Motor neuron (in vitro differentiated cells): Measurements from ENCODE around the gene MRPL4. TPM values are rescaled to one million over a fixed set of nuclear protein-coding genes. Genes with fewer than 3 reads are reported as not detected.

Experiments used
- ATAC-seq, 8 experiments: fragments of 200-7000 bp; cut with Tn5 transposase; replicated peaks in 6 of 8; 2 replicates each; pipeline ENCODE4 v1.8.0; 2021; ENCODE audit warnings: mild to moderate bottlenecking in 8 of 8, moderate library complexity in 8 of 8
- H3K27ac ChIP-seq, 2 donors: fragments of 250-450 bp; sonication (Bioruptor Pico); 2 replicates each; pipeline ENCODE4 v1.9.0; 2021; ENCODE audit warnings: antibody characterized with exemption in 2 of 2, mild to moderate bottlenecking in 2 of 2, moderate library complexity in 1 of 2
- H3K4me1 ChIP-seq, 2 donors: fragments of 250-450 bp; sonication (Bioruptor Pico); replicated peaks in 1 of 2; 2 replicates each; pipeline ENCODE4 v1.6.1; 2021; ENCODE audit warnings: antibody characterized with exemption in 2 of 2, mild to moderate bottlenecking in 2 of 2, moderate library complexity in 1 of 2
- H3K4me3 ChIP-seq, 5 donors: fragments of 250-450 bp; sonication (Bioruptor Pico); 2 replicates each; pipeline ENCODE4 v1.9.0; 2021; ENCODE audit warnings: antibody characterized with exemption in 5 of 5, mild to moderate bottlenecking in 5 of 5, moderate library complexity in 4 of 5
- WGBS, 10 experiments: fragments of 450-650 bp; shearing (Covaris generic); methylation state at CpG; one replicate each; pipeline ENCODE4 v1.0.0; 2022; 5-methylcytosine and 5-hydroxymethylcytosine counted together
- in situ Hi-C, 9 experiments: fragments of 400-800 bp; cut with MboI; loops; one replicate each; pipeline ENCODE4 v1.15.0; 2021; ENCODE audit warnings: low sequenced_read_pairs in 9 of 9, low pct_unique_long_range_greater_than_20kb in 2 of 9; ENCODE audit not compliant: unreplicated experiment in 9 of 9
- total RNA-seq, 8 experiments: library from RNA; unstranded; fragments of 300-600 nt; gene quantifications; 2 replicates each; pipeline versions ENCODE4 v1.2.3 to v1.2.4, GENCODE V29; 2022

MRPL4 gene
- total RNA-seq, 8 experiments from 2014 or later: 17.9 to 80.5 (median 34.4) TPM

- peaks cover 7% of the 10 kb centered on the region in 2 donors for H3K4me1 ChIP-seq
- no peak overlapping the region for H3K4me3 ChIP-seq
- in situ Hi-C loops: loop anchor here in 2 of 9 experiments (25.0 kb wide), 2 partner anchors 133 to 317 kb away; partner anchors contain the start of genes OLFM2 (in 1 of the 2) and TYK2 (in 1 of the 2)
- no peak for ATAC-seq
- 100% methylated on average over 1 to 2 of the region's 3 CpGs; no CpG with 5 or more reads in 6 of the 10 experiments for WGBS, 10 experiments
- H3K27ac ChIP-seq: no peak overlapping the region
Observed at GRCh38 chr19:10254244-10254643, 2.2 kb downstream of the MRPL4 start.

GRCh38 chr19:10255358-10255757 is 3.3 kb downstream of the MRPL4 start:
- no peak for ATAC-seq
- in situ Hi-C loops: loop anchor here in 2 of 9 experiments (25.0 kb wide), 2 partner anchors 132 to 318 kb away; partner anchors contain the start of genes OLFM2 (in 1 of the 2) and TYK2 (in 1 of the 2)

DNA sequence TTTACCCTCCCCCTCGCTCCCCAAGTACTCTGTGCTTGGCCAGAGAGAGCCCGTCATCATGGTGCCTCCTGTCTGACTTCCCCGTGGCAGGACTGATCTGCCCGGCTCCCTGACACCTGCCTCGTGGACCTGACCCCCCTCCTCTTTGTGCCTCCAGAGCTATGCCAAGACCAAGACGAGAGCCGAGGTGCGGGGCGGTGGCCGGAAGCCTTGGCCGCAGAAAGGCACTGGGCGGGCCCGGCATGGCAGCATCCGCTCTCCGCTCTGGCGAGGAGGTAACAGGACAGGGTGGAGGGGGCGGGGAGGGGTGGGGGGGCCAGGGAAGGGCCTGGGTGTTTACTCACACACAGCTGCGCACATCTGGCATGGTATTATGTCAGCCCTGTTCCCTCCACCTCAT is 4.5 kb downstream of the MRPL4 start:
- Histone ChIP-seq H3K27ac (no peak overlapping the region), H3K4me3 (no peak overlapping the region), H3K4me1 (peaks cover 5 to 8% of the 10 kb centered on the region in 2 donors)
- in situ Hi-C loops: loop anchor here in 2 of 9 experiments (25.0 kb wide), 2 partner anchors 131 to 319 kb away; partner anchors contain the start of genes OLFM2 (in 1 of the 2) and TYK2 (in 1 of the 2)
- ATAC-seq: no peak
- WGBS, 10 experiments: 0 to 96% (median 92%) methylated on average over 1 to 9 of the region's 18 CpGs; no CpG with 5 or more reads in 5 of the 10 experiments

More at GRCh38 chr19:10255358-10255757, 3.3 kb downstream of the MRPL4 start:
- 80 to 100% (median 83%) methylated on average over 1 to 2 of the region's 2 CpGs; no CpG with 5 or more reads in 5 of the 10 experiments for WGBS, 10 experiments
- Histone ChIP-seq H3K27ac (no peak overlapping the region), H3K4me1 (peaks cover 5 to 8% of the 10 kb centered on the region in 2 donors), H3K4me3 (no peak overlapping the region)

DNA sequence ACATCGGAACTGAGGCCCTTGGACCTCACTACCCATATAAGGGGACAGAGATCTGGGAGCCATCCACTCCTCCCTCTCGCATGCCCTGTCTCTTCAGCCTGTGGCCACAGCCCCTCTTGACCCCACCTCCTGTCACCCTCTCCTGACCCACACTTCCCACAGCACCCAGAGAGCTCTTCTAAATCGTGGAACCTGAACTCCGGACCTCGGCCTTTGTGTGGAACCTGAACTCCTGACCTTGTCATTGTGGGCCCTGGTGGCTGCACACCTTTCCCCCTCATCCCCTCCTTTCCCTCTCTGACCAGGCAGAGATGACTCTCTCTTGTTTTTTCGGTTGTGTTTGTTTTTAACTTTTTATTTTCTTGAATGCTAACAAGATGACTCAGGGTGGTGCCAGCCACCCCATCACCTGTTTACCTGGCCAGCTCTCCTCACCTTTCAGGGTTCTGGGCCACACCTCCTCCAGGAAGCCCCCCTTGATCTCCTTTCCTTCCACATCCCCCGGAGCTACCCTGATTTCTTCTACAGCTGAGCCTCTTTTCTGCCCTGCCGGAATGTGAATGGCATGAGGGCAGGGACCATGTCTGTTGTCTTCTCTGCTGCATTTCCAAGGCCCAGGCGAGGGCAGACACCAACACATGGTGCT is 5.1 kb downstream of the MRPL4 start:
- Histone ChIP-seq H3K27ac (no peak overlapping the region), H3K4me3 (no peak overlapping the region), H3K4me1 (peaks cover 5 to 8% of the 10 kb centered on the region in 2 donors)
- no peak for ATAC-seq
- in situ Hi-C loops: loop anchor here in 2 of 9 experiments (25.0 kb wide), 2 partner anchors 130 to 320 kb away; partner anchors contain the start of genes OLFM2 (in 1 of the 2) and TYK2 (in 1 of the 2)
- 40 to 100% (median 100%) methylated on average over 1 to 5 of the region's 9 CpGs; no CpG with 5 or more reads in 2 of the 10 experiments for WGBS, 10 experiments

DNA sequence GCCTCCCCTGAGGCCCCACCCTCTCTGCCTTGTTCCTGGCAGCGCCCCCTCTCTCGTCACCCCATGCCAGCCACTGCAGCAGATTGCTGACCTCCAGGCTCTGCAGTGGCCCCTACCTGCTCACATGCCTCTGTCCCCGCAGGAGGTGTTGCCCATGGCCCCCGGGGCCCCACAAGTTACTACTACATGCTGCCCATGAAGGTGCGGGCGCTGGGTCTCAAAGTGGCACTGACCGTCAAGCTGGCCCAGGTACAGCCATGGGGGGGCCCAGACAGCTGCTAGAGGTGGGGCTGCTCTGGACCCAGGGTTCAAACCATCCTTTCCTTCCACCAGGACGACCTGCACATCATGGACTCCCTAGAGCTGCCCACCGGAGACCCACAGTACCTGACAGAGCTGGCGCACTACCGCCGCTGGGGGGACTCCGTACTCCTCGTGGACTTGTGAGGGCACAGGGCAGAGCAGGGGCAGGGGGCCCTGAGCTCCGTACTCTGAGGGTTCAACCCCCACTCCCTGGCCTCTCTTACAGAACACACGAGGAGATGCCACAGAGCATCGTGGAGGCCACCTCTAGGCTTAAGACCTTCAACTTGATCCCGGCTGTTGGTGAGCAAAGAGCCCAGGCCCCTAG is 6.2 kb downstream of the MRPL4 start:
- H3K4me3 ChIP-seq: no peak overlapping the region
- H3K4me1 ChIP-seq: peaks cover 0 to 3% of the 10 kb centered on the region in 2 donors
- H3K27ac ChIP-seq: no peak overlapping the region
- 92 to 100% (median 96%) methylated on average over 1 to 6 of the region's 18 CpGs; no CpG with 5 or more reads in 4 of the 10 experiments for WGBS, 10 experiments
- ATAC-seq: peak in 3 of 8 experiments; percentile 2 to 8 (median 3)
- in situ Hi-C loops: loop anchor here in 2 of 9 experiments (25.0 kb wide), 2 partner anchors 129 to 321 kb away; partner anchors contain the start of genes OLFM2 (in 1 of the 2) and TYK2 (in 1 of the 2)

GRCh38 chr19:10259162-10259905 is 7.3 kb downstream of the MRPL4 start:
- ATAC-seq: peak; percentile 62 to 90 (median 78)
- Histone ChIP-seq H3K4me1 (peaks cover 0 to 3% of the 10 kb centered on the region in 2 donors), H3K27ac (peak overlapping the region in 1 of 2 donors; percentile 61), H3K4me3 (no peak overlapping the region)
- WGBS, 10 experiments: 0 to 60% (median 30%) methylated on average over 1 to 4 of the region's 32 CpGs; no CpG with 5 or more reads in 4 of the 10 experiments
- in situ Hi-C loops: loop anchor here in 2 of 9 experiments (25.0 kb wide), 2 partner anchors 128 to 322 kb away; partner anchors contain the start of genes OLFM2 (in 1 of the 2) and TYK2 (in 1 of the 2)

DNA sequence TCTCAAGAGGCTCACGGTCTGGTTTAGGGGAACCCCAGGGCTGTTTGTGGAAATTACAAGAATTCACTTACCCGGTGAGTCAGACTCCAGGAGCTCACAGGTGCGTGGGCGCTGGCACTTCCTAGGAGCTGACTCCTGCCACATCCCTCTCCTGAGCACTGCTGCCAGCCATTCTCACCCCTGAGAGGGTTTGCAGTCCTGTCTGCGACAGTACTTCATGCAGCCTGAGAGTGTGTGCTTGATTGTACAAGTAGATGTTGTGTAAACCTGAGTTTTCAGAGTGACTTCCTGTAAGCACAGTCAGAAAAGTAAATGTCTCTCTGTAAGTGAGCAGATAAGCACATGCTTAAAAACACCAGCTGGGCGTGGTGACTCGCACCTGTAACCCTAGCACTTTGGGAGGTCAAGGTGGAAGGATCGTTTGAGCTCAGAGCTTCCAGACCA is 8.1 kb downstream of the MRPL4 start:
- no peak for ATAC-seq
- in situ Hi-C loops: loop anchor here in 5 of 9 experiments (10.0 to 25.0 kb wide), 3 partner anchors 125 to 323 kb away; partner anchors contain the start of genes TYK2 (in 5 of the 5) and OLFM2 (in 1 of the 5)
- Histone ChIP-seq H3K27ac (no peak overlapping the region), H3K4me3 (no peak overlapping the region), H3K4me1 (peaks cover 0 to 3% of the 10 kb centered on the region in 2 donors)
- 71 to 95% (median 80%) methylated on average over 1 to 8 of the region's 8 CpGs; no CpG with 5 or more reads in 5 of the 10 experiments for WGBS, 10 experiments

DNA sequence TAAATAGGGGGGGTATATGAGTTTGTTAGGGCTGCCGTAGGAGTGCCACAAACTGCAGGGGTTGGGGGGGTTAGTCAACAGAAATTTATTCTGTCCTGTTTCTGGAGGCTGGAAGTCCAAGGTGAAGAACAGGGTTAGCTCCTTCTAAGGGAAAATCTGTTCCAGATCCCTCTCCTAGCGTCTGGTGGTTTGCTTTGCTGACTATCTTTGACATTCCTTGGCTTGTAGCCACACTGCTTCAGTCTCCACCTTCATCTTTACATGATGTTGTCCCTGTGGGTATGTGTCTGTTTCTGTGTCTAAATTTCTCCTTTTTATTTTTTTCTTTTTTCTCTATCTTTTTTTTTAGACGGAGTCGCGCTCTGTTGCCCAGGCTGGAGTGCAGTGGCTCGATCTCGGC is 10.8 kb downstream of the MRPL4 start:
- in situ Hi-C loops: loop anchor here in 5 of 9 experiments (10.0 to 25.0 kb wide), 3 partner anchors 122 to 325 kb away; partner anchors contain the start of genes TYK2 (in 5 of the 5) and OLFM2 (in 1 of the 5)
- peak in 1 of 8 experiments; percentile 9 for ATAC-seq
- no peak overlapping the region for H3K4me3 ChIP-seq
- 58 to 100% (median 85%) methylated on average over 2 to 5 of the region's 7 CpGs; no CpG with 5 or more reads in 2 of the 10 experiments for WGBS, 10 experiments
- no peak overlapping the region for H3K27ac ChIP-seq
- H3K4me1 ChIP-seq: peaks cover 0 to 3% of the 10 kb centered on the region in 2 donors

GRCh38 chr19:10266706-10267105 is 14.7 kb downstream of the MRPL4 start:
- in situ Hi-C loops: loop anchor here in 6 of 9 experiments (5.0 to 25.0 kb wide), 4 partner anchors 116 to 329 kb away; partner anchors contain the start of genes TYK2 (in 6 of the 6) and OLFM2 (in 1 of the 6)
- peaks cover 0 to 3% of the 10 kb centered on the region in 2 donors for H3K4me1 ChIP-seq
- no peak overlapping the region for H3K27ac ChIP-seq
- no peak for ATAC-seq
- 58 to 100% (median 86%) methylated on average over 1 to 7 of the region's 7 CpGs; no CpG with 5 or more reads in 2 of the 10 experiments for WGBS, 10 experiments
- H3K4me3 ChIP-seq: no peak overlapping the region

- WGBS, 10 experiments: 0 to 80% (median 38%) methylated on average over 1 to 5 of the region's 6 CpGs; no CpG with 5 or more reads in 4 of the 10 experiments
- H3K4me3 ChIP-seq: no peak overlapping the region
- in situ Hi-C loops: loop anchor here in 6 of 9 experiments (5.0 to 25.0 kb wide), 4 partner anchors 114 to 331 kb away; partner anchors contain the start of genes TYK2 (in 6 of the 6) and OLFM2 (in 1 of the 6)
- ATAC-seq: no peak
- H3K4me1 ChIP-seq: peaks cover 0 to 3% of the 10 kb centered on the region in 2 donors
- H3K27ac ChIP-seq: no peak overlapping the region
Observed at GRCh38 chr19:10268071-10268470, 16.1 kb downstream of the MRPL4 start.

GRCh38 chr19:10269333-10270179 is 17.5 kb downstream of the MRPL4 start:
- no peak overlapping the region for H3K27ac ChIP-seq
- ATAC-seq: peak; percentile 17 to 88 (median 76)
- WGBS, 10 experiments: 0 to 67% (median 5%) methylated on average over 1 to 16 of the region's 59 CpGs; no CpG with 5 or more reads in 2 of the 10 experiments
- in situ Hi-C loops: loop anchor here (5.0 to 25.0 kb wide), 5 partner anchors 113 to 332 kb away; partner anchors contain the start of genes TYK2 (in 8 of the 9) and OLFM2 (in 1 of the 9)
- peaks cover 0 to 3% of the 10 kb centered on the region in 2 donors for H3K4me1 ChIP-seq
- H3K4me3 ChIP-seq: peak overlapping the region in 3 of 5 donors; percentile 8 to 32 (median 16)
